Measurements from ENCODE around the gene CDC25B.

Gene CDC25B

GRCh38 chr20:3795511-3796468 lies at the start of gene CDC25B:
Gene CDC25B, plus strand, starts transcription at chr20:3796310. Its CDS starts 222 bp downstream, at chr20:3796532.
- peak; percentile 95 for ATAC-seq
- TF ChIP-seq POU6F1 (CRISPR knock-in tag; IDR thresholded peaks at IDR 0.05; ENCODE audit: borderline replicate concordance, low read depth) (0 out of 2 replicates have a peak, but pooled peaks have one; percentile 49), ZC3H10 (CRISPR knock-in tag; IDR thresholded peaks at IDR 0.05) (no peak), ISL1 (CRISPR knock-in tag; IDR thresholded peaks at IDR 0.05) (no peak), ARNTL (CRISPR knock-in tag; IDR thresholded peaks at IDR 0.05; ENCODE audit: borderline replicate concordance, low read depth) (no peak), ESRRG (CRISPR knock-in tag; IDR thresholded peaks at IDR 0.05) (0 out of 2 replicates have a peak, but pooled peaks have one; percentile 21), TCF4 (CRISPR knock-in tag; IDR thresholded peaks at IDR 0.05; ENCODE audit: borderline replicate concordance) (peak; percentile 37; the same call in 1 of the 2 replicates), GLIS3 (CRISPR knock-in tag; IDR thresholded peaks at IDR 0.05) (no peak), ZFP3 (CRISPR knock-in tag; IDR thresholded peaks at IDR 0.05) (peak; percentile 70), TOX (CRISPR knock-in tag; IDR thresholded peaks at IDR 0.05; ENCODE audit: borderline replicate concordance) (no peak), ZNF8 (CRISPR knock-in tag; IDR thresholded peaks at IDR 0.05) (no peak), SNAI2 (CRISPR knock-in tag; IDR thresholded peaks at IDR 0.05) (no peak), CSRNP3 (CRISPR knock-in tag; IDR thresholded peaks at IDR 0.05) (peak; percentile 14; the same call in 1 of the 2 replicates), ZFP30 (CRISPR knock-in tag; IDR thresholded peaks at IDR 0.05) (no peak), BACH2 (CRISPR knock-in tag; IDR thresholded peaks at IDR 0.05; ENCODE audit: borderline replicate concordance) (no peak), ZNF70 (CRISPR knock-in tag; IDR thresholded peaks at IDR 0.05) (no peak)
- TF ChIP-seq, protein P1, sequence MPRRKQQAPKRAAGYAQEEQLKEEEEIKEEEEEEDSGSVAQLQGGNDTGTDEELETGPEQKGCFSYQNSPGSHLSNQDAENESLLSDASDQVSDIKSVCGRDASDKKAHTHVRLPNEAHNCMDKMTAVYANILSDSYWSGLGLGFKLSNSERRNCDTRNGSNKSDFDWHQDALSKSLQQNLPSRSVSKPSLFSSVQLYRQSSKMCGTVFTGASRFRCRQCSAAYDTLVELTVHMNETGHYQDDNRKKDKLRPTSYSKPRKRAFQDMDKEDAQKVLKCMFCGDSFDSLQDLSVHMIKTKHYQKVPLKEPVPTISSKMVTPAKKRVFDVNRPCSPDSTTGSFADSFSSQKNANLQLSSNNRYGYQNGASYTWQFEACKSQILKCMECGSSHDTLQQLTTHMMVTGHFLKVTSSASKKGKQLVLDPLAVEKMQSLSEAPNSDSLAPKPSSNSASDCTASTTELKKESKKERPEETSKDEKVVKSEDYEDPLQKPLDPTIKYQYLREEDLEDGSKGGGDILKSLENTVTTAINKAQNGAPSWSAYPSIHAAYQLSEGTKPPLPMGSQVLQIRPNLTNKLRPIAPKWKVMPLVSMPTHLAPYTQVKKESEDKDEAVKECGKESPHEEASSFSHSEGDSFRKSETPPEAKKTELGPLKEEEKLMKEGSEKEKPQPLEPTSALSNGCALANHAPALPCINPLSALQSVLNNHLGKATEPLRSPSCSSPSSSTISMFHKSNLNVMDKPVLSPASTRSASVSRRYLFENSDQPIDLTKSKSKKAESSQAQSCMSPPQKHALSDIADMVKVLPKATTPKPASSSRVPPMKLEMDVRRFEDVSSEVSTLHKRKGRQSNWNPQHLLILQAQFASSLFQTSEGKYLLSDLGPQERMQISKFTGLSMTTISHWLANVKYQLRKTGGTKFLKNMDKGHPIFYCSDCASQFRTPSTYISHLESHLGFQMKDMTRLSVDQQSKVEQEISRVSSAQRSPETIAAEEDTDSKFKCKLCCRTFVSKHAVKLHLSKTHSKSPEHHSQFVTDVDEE (CRISPR knock-in tag; IDR thresholded peaks at IDR 0.05), result 0 out of 2 replicates have a peak, but pooled peaks have one; percentile 63
- TF ChIP-seq, protein P2, sequence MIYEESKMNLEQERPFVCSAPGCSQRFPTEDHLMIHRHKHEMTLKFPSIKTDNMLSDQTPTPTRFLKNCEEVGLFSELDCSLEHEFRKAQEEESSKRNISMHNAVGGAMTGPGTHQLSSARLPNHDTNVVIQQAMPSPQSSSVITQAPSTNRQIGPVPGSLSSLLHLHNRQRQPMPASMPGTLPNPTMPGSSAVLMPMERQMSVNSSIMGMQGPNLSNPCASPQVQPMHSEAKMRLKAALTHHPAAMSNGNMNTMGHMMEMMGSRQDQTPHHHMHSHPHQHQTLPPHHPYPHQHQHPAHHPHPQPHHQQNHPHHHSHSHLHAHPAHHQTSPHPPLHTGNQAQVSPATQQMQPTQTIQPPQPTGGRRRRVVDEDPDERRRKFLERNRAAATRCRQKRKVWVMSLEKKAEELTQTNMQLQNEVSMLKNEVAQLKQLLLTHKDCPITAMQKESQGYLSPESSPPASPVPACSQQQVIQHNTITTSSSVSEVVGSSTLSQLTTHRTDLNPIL (CRISPR knock-in tag; IDR thresholded peaks at IDR 0.05; ENCODE audit: low read depth), result no peak

DNA sequence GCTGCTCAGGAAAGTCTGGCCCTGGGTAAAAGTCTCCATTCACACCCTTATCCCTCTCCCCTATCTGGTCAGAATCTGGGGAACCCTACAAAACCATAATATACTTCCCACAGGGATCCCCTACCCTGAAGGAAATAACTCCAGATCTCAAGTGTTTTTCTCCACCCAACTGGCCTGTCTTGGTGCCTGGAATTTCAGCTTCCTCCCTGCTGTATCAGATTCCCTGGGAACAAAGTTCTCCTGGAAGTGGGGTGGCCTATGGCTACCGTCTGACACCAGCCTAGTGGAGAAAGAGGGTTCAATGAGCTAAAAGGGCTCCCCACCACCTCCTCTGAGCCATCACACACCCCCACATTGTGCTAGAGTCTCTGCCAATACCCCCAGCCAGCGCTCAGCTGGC lies 48.6 kb upstream of the CDC25B start:
- ATAC-seq, result no peak
- TF ChIP-seq OSR1 (CRISPR knock-in tag; IDR thresholded peaks at IDR 0.05) (no peak), TOX (CRISPR knock-in tag; IDR thresholded peaks at IDR 0.05; ENCODE audit: borderline replicate concordance) (no peak), ZNF8 (CRISPR knock-in tag; IDR thresholded peaks at IDR 0.05) (no peak), SNAI2 (CRISPR knock-in tag; IDR thresholded peaks at IDR 0.05) (no peak), TCF4 (CRISPR knock-in tag; IDR thresholded peaks at IDR 0.05; ENCODE audit: borderline replicate concordance) (no peak), PATZ1 (CRISPR knock-in tag; IDR thresholded peaks at IDR 0.05; ENCODE audit: borderline replicate concordance) (no peak), RARB (CRISPR knock-in tag; IDR thresholded peaks at IDR 0.05) (no peak), ZC3H10 (CRISPR knock-in tag; IDR thresholded peaks at IDR 0.05) (no peak), CSDC2 (CRISPR knock-in tag; IDR thresholded peaks at IDR 0.05) (no peak), POU6F1 (CRISPR knock-in tag; IDR thresholded peaks at IDR 0.05; ENCODE audit: borderline replicate concordance, low read depth) (no peak), CSRNP3 (CRISPR knock-in tag; IDR thresholded peaks at IDR 0.05) (no peak), ESRRG (CRISPR knock-in tag; IDR thresholded peaks at IDR 0.05) (no peak)
- TF ChIP-seq, protein P2 (CRISPR knock-in tag; IDR thresholded peaks at IDR 0.05; ENCODE audit: low read depth), result no peak
